Mammary epithelial cell (primary cell): ENCODE data around the gene TMEM9.

Source experiments
- EZH2 ChIP-seq: IDR thresholded peaks from 2 replicates; pipeline ENCODE4 v1.6.1; 2012; ENCODE audit warnings: low read length, inconsistent platforms, borderline replicate concordance
- TF ChIP-seq, protein P1 (sequence below), 2 donors: IDR thresholded peaks in 1 of 2; conservative IDR thresholded peaks in 1 of 2; 2 replicates each; pipeline ENCODE4 v1.5.1; 2011 to 2012; ENCODE audit warnings: inconsistent platforms in 2 of 2, low read length in 2 of 2, mild to moderate bottlenecking in 2 of 2, control low read depth in 1 of 2, low read depth in 1 of 2; ENCODE audit not compliant: insufficient read depth in 1 of 2; ENCODE audit errors: extremely low read depth in 1 of 2

GRCh38 chr1:201156819-201157218 is 2.5 kb upstream of the TMEM9 start:
- TF ChIP-seq, protein P1, sequence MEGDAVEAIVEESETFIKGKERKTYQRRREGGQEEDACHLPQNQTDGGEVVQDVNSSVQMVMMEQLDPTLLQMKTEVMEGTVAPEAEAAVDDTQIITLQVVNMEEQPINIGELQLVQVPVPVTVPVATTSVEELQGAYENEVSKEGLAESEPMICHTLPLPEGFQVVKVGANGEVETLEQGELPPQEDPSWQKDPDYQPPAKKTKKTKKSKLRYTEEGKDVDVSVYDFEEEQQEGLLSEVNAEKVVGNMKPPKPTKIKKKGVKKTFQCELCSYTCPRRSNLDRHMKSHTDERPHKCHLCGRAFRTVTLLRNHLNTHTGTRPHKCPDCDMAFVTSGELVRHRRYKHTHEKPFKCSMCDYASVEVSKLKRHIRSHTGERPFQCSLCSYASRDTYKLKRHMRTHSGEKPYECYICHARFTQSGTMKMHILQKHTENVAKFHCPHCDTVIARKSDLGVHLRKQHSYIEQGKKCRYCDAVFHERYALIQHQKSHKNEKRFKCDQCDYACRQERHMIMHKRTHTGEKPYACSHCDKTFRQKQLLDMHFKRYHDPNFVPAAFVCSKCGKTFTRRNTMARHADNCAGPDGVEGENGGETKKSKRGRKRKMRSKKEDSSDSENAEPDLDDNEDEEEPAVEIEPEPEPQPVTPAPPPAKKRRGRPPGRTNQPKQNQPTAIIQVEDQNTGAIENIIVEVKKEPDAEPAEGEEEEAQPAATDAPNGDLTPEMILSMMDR (conservative IDR thresholded peaks at IDR 0.05 in 1 of 2, IDR thresholded peaks at IDR 0.05 in 1 of 2; ENCODE audit: extremely low read depth in 1 of 2, insufficient read depth in 1 of 2, low read depth in 1 of 2, low read length in 2 of 2), result no peak
- no peak for TF ChIP-seq EZH2
